K562 (cell line): Measurements from ENCODE around the gene MGAM2. TPM values are rescaled to one million over a fixed set of nuclear protein-coding genes. Genes with fewer than 3 reads are reported as not detected.

Experiments used
- ATAC-seq: fragments of 200-7000 bp; cut with Tn5 transposase; 3 replicates; pipeline ENCODE4 v1.9.1; 2020; ENCODE audit warnings: moderate library complexity
- BruUV-seq: library from RNA; stranded (reverse); fragments of 400-500 nt; replicated peaks from 2 replicates; lab custom pipeline; 2021; lab: Mats Ljungman, UMichigan
- CTCF ChIA-PET: fragments of 300-600 bp; formaldehyde crosslinking; extraction: SDS; loops from one replicate; lab custom pipeline; 2021; ENCODE audit warnings: low intra/inter-chr PET ratio; lab: Yijun Ruan, JAX
- POLR2A ChIA-PET: fragments of 300-600, 350-650 bp; sonication (Branson Sonifier 250); formaldehyde crosslinking; extraction: SDS; loops from one replicate; lab custom pipeline; 2021; ENCODE audit warnings: antibody characterized with exemption, inconsistent platforms; lab: Yijun Ruan, JAX
- DNase-seq, 4 experiments: peaks; one replicate each; pipeline versions ENCODE4 v3.0.0 to v3.0.0-alpha.2; 2011 to 2018; ENCODE audit warnings: low spot score in 3 of 4, mixed read lengths in 3 of 4; ENCODE audit errors: extremely low read depth in 1 of 4
- FAIRE-seq: peaks from 2 replicates; lab custom pipeline; 2011; peaks lifted over from hg19 to GRCh38; lab: Jason Lieb, UNC
- H2AFZ ChIP-seq: 2 replicates; pipeline ENCODE4 v1.6.0; 2011; ENCODE audit warnings: low read depth, low read length, control low read depth, inconsistent platforms
- H3K27ac ChIP-seq: fragments of 200-600 bp; 3 replicates; pipeline ENCODE4 v1.8.0; 2011; ENCODE audit warnings: low read depth, mild to moderate bottlenecking, control low read depth, inconsistent platforms, low read length, moderate library complexity, mixed read lengths; ENCODE audit errors: extremely low read depth
- H3K27me3 ChIP-seq, 2 experiments: fragments of 300-600 bp in 1 of 2; 2 replicates in 1 of 2; 3 replicates in 1 of 2; pipeline versions ENCODE4 v1.6.0 to v1.8.0; 2011; ENCODE audit warnings: inconsistent platforms in 2 of 2, low read length in 2 of 2, mild to moderate bottlenecking in 1 of 2, mixed read lengths in 1 of 2, moderate library complexity in 1 of 2; ENCODE audit not compliant: control insufficient read depth in 2 of 2, insufficient read depth in 2 of 2
- H3K36me3 ChIP-seq: fragments of 300-600 bp; 3 replicates; pipeline ENCODE4 v1.8.0; 2011; ENCODE audit warnings: mild to moderate bottlenecking, low read length, inconsistent platforms; ENCODE audit not compliant: control insufficient read depth, insufficient read depth
- H3K4me1 ChIP-seq, 2 experiments: fragments of 200-600 bp in 1 of 2; replicated peaks in 1 of 2; 2 replicates in 1 of 2; 3 replicates in 1 of 2; pipeline versions ENCODE4 v1.5.1 to v1.8.0; 2011; ENCODE audit warnings: inconsistent platforms in 2 of 2, low read length in 2 of 2, mild to moderate bottlenecking in 1 of 2, mixed read lengths in 1 of 2, moderate library complexity in 1 of 2; ENCODE audit not compliant: control insufficient read depth in 2 of 2, insufficient read depth in 2 of 2
- H3K4me2 ChIP-seq: 2 replicates; pipeline ENCODE4 v1.6.1; 2011; ENCODE audit warnings: low read length, control low read depth, inconsistent platforms, mixed read lengths; ENCODE audit not compliant: insufficient read depth
- H3K4me3 ChIP-seq: fragments of 200-600 bp; sonication (generic), shearing (Covaris generic); 2 replicates; pipeline ENCODE4 v1.5.1; 2016; ENCODE audit warnings: control low read depth, inconsistent platforms
- H3K79me2 ChIP-seq: fragments of 200-600 bp; 3 replicates; pipeline ENCODE4 v1.8.0; 2011; ENCODE audit warnings: low read length, inconsistent platforms; ENCODE audit not compliant: control insufficient read depth, insufficient read depth
- H3K9ac ChIP-seq, 2 experiments: 2 replicates each; pipeline versions ENCODE4 v1.6.0 to v1.6.1; 2011; ENCODE audit warnings: low read depth in 2 of 2, low read length in 2 of 2, control low read depth in 1 of 2, inconsistent platforms in 1 of 2, mild to moderate bottlenecking in 1 of 2, mixed read lengths in 1 of 2; ENCODE audit not compliant: insufficient read depth in 1 of 2
- H3K9me1 ChIP-seq: one replicate; pipeline ENCODE4 v1.6.0; 2011; ENCODE audit warnings: inconsistent platforms, mild to moderate bottlenecking, low read length, moderate library complexity; ENCODE audit not compliant: control insufficient read depth, insufficient read depth
- H3K9me3 ChIP-seq: replicated peaks from 2 replicates; pipeline ENCODE4 v1.5.1; 2011; ENCODE audit warnings: low read depth, low read length, inconsistent platforms; ENCODE audit not compliant: control insufficient read depth, insufficient read depth
- H4K20me1 ChIP-seq: replicated peaks from 2 replicates; pipeline ENCODE4 v1.6.1; 2011; ENCODE audit warnings: low read length, inconsistent platforms, mixed read lengths; ENCODE audit not compliant: control insufficient read depth, insufficient read depth
- MEF2D ChIP-seq: conservative IDR thresholded peaks from 2 replicates; pipeline ENCODE4 v1.6.1; 2016; ENCODE audit warnings: low read depth, missing genetic modification characterization, missing compliant biosample characterization
- NEUROD1 ChIP-seq: fragments of 150-350 bp; IDR thresholded peaks from 2 replicates; pipeline ENCODE4 v1.6.1; 2014; ENCODE audit warnings: borderline replicate concordance, low read length, low read depth; ENCODE audit not compliant: partially characterized antibody
- STAG1 ChIP-seq: sonication (generic); formaldehyde crosslinking; IDR thresholded peaks from 2 replicates; pipeline ENCODE4 v1.5.0; 2020; ENCODE audit warnings: missing genetic modification reagents, borderline replicate concordance
- WHSC1 ChIP-seq: IDR thresholded peaks from one replicate; pipeline ENCODE4 v1.6.1; 2012; ENCODE audit warnings: low read length, control low read depth, inconsistent platforms
- ZKSCAN1 ChIP-seq: fragments of 150-350 bp; IDR thresholded peaks from 2 replicates; pipeline ENCODE4 v1.6.1; 2016; ENCODE audit warnings: low read depth, low read length
- ZNF124 ChIP-seq: sonication (generic); formaldehyde crosslinking; IDR thresholded peaks from 2 replicates; pipeline ENCODE4 v1.8.1; 2022; ENCODE audit warnings: missing genetic modification reagents
- ZNF764 ChIP-seq: fragments of 250-450 bp; sonication (Bioruptor Pico); IDR thresholded peaks from 2 replicates; pipeline ENCODE4 v1.4.0; 2020; ENCODE audit warnings: low read depth, mild to moderate bottlenecking, moderate library complexity
- WGBS: fragments of 100-300 bp; shearing (Covaris generic); methylation state at CpG from one replicate; pipeline ENCODE4 v1.1.6; 2016; ENCODE audit warnings: low coverage, mixed read lengths; ENCODE audit not compliant: insufficient coverage; ENCODE audit errors: missing lambda C conversion rate; 5-methylcytosine and 5-hydroxymethylcytosine counted together
- in situ Hi-C: fragments of 300-500 bp; cut with MboI; formaldehyde crosslinking; loops from 4 replicates; pipeline ENCODE4 v1.15.0; 2018; ENCODE audit warnings: inconsistent platforms, mixed read lengths
- intact Hi-C: fragments of 100-400 bp; cut with micrococcal nuclease; formaldehyde crosslinking; loops from 2 replicates; pipeline ENCODE4 v1.14.2; 2022
- polyA plus RNA-seq, 8 experiments: library from polyadenylated mRNA; depleted of rRNA in 4 of 8; stranded (reverse) in 5 of 8; unstranded in 3 of 8; fragments of >200 nt; fragmentation: Nextera tagmentation in 2 of 8; fragmentation: Illumina TruSeq in 1 of 8; extraction: Ambion mirVana in 2 of 8; extraction: Trizol in 1 of 8; gene quantifications; 2 replicates each; pipeline versions ENCODE4 v1.2.1 to v1.2.3, GENCODE V29; 2011 to 2014; ENCODE audit warnings: inconsistent platforms in 1 of 8, missing spikeins in 1 of 8
- total RNA-seq, 7 experiments: library from RNA; depleted of rRNA in 6 of 7; stranded (reverse); fragments of >200 nt in 6 of 7; fragmentation: Illumina TruSeq in 2 of 7; extraction: Trizol in 2 of 7; gene quantifications; 2 replicates each; pipeline versions ENCODE4 v1.2.1 to v1.2.3, GENCODE V29; 2011 to 2021; ENCODE audit warnings: low replicate concordance in 1 of 7
- TF ChIP-seq, protein P1 (sequence below): fragments of 450-650 bp; IDR thresholded peaks from 2 replicates; pipeline ENCODE4 v1.6.1; 2016; ENCODE audit warnings: low read depth, mild to moderate bottlenecking, moderate library complexity
- TF ChIP-seq, protein P2 (sequence below): fragments of 150-350 bp; conservative IDR thresholded peaks from 2 replicates; pipeline ENCODE4 v1.6.1; 2014; ENCODE audit warnings: low read length
- TF ChIP-seq, protein P3 (sequence below): fragments of 450-650 bp; formaldehyde crosslinking; IDR thresholded peaks from 2 replicates; pipeline ENCODE4 v1.4.0; 2022; ENCODE audit warnings: mild to moderate bottlenecking, moderate library complexity
- TF ChIP-seq, protein P4 (sequence below): fragments of 450-650 bp; formaldehyde crosslinking; IDR thresholded peaks from 2 replicates; pipeline ENCODE4 v1.4.0; 2020; ENCODE audit warnings: mild to moderate bottlenecking, mixed read lengths

MGAM2 gene
- total and polyA plus RNA-seq, 9 of the 15 experiments (the other 6 are each of a cell fraction or from before 2014, with no cell fraction given) = 0.03 TPM; not detected in 8

DNA sequence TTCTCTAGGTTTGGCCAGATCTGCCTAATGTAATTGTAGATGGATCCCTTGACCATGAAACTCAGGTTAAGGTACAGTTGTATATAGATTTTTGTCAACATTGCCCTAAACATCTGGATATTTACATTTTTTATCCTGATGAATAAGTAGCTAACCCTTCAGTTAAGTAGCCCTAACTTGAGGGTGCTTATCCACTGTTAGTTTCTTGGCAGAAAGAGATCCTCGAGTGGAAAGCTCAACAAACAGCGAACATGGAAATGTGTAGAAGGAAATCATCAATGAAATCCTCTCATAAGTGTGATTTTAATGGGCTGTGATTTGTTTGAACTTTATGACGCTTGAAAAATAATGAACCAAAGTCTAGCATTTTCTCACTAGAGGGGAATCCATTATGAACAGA lies 73.6 kb downstream of the MGAM2 start:
- DNase-seq (no peak), ATAC-seq (no peak), FAIRE-seq (no peak)
- Histone ChIP-seq H3K4me2 (no peak overlapping the region), H3K4me3 (no peak overlapping the region), H2AFZ (no peak overlapping the region), H3K79me2 (no peaks in the 10 kb centered on the region), H3K36me3 (no peaks in the 10 kb centered on the region), H3K9ac (no peak overlapping the region), H4K20me1 (no peaks in the 10 kb centered on the region), H3K27ac (no peak overlapping the region), H3K9me3 (no peaks in the 10 kb centered on the region), H3K4me1 (no peaks in the 10 kb centered on the region), H3K9me1 (no peaks in the 10 kb centered on the region), H3K27me3 (no peaks in the 10 kb centered on the region)
- 0% methylated on average over 3 of the region's 3 CpGs for WGBS
- in situ Hi-C loops (no loop called here), intact Hi-C loops (no loop called here)
- TF ChIP-seq, protein P1, sequence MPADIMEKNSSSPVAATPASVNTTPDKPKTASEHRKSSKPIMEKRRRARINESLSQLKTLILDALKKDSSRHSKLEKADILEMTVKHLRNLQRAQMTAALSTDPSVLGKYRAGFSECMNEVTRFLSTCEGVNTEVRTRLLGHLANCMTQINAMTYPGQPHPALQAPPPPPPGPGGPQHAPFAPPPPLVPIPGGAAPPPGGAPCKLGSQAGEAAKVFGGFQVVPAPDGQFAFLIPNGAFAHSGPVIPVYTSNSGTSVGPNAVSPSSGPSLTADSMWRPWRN = no peak
- TF ChIP-seq ZKSCAN1 (no peak), ZNF124 (no peak), ZNF764 (CRISPR knock-in tag) (no peak), STAG1 (CRISPR knock-in tag) (no peak), WHSC1 (no peak), MEF2D (tag) (no peak), NEUROD1 (no peak)
- TF ChIP-seq, protein P2, sequence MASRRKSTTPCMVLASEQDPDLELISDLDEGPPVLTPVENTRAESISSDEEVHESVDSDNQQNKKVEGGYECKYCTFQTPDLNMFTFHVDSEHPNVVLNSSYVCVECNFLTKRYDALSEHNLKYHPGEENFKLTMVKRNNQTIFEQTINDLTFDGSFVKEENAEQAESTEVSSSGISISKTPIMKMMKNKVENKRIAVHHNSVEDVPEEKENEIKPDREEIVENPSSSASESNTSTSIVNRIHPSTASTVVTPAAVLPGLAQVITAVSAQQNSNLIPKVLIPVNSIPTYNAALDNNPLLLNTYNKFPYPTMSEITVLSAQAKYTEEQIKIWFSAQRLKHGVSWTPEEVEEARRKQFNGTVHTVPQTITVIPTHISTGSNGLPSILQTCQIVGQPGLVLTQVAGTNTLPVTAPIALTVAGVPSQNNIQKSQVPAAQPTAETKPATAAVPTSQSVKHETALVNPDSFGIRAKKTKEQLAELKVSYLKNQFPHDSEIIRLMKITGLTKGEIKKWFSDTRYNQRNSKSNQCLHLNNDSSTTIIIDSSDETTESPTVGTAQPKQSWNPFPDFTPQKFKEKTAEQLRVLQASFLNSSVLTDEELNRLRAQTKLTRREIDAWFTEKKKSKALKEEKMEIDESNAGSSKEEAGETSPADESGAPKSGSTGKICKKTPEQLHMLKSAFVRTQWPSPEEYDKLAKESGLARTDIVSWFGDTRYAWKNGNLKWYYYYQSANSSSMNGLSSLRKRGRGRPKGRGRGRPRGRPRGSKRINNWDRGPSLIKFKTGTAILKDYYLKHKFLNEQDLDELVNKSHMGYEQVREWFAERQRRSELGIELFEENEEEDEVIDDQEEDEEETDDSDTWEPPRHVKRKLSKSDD = no peak
- TF ChIP-seq, protein P3, sequence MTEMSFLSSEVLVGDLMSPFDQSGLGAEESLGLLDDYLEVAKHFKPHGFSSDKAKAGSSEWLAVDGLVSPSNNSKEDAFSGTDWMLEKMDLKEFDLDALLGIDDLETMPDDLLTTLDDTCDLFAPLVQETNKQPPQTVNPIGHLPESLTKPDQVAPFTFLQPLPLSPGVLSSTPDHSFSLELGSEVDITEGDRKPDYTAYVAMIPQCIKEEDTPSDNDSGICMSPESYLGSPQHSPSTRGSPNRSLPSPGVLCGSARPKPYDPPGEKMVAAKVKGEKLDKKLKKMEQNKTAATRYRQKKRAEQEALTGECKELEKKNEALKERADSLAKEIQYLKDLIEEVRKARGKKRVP (CRISPR knock-in tag) = no peak
- TF ChIP-seq, protein P4, sequence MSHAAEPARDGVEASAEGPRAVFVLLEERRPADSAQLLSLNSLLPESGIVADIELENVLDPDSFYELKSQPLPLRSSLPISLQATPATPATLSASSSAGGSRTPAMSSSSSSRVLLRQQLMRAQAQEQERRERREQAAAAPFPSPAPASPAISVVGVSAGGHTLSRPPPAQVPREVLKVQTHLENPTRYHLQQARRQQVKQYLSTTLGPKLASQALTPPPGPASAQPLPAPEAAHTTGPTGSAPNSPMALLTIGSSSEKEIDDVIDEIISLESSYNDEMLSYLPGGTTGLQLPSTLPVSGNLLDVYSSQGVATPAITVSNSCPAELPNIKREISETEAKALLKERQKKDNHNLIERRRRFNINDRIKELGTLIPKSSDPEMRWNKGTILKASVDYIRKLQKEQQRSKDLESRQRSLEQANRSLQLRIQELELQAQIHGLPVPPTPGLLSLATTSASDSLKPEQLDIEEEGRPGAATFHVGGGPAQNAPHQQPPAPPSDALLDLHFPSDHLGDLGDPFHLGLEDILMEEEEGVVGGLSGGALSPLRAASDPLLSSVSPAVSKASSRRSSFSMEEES = no peak
- no TSS peak for BruUV-seq
- POLR2A ChIA-PET = no interaction called here
- CTCF ChIA-PET = no interaction called here
